IPS-18c (cell line): ENCODE measurements around the gene TIMELESS.

Experiments used
- H3K4me3 ChIP-seq: 2 replicates; pipeline ENCODE4 v1.7.0; 2013; ENCODE audit warnings: low read depth, mild to moderate bottlenecking, low read length, moderate library complexity; ENCODE audit not compliant: insufficient read depth
- H3K9me3 ChIP-seq: one replicate; pipeline ENCODE4 v1.6.1; 2013; ENCODE audit warnings: mild to moderate bottlenecking, low read length, moderate library complexity; ENCODE audit not compliant: control insufficient read depth, insufficient read depth

Gene TIMELESS

DNA sequence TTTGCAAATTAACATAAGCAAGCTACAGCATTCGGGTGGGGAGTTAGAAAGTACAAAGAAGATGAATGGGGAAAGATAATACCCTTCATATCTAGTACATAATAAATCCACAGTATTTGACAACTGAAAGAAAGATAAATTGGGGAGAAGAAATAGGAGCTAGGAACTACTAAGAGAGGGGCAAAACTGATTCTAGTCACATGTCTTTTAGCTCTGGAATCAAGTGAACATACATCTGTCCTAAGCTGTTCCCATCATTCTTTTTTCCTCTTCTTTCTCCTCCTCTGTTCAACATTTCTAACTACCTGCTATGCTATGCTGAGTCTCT, 71.3 kb downstream of the TIMELESS start:
- Histone ChIP-seq H3K4me3 (no peak overlapping the region), H3K9me3 (no peaks in the 10 kb centered on the region)

DNA sequence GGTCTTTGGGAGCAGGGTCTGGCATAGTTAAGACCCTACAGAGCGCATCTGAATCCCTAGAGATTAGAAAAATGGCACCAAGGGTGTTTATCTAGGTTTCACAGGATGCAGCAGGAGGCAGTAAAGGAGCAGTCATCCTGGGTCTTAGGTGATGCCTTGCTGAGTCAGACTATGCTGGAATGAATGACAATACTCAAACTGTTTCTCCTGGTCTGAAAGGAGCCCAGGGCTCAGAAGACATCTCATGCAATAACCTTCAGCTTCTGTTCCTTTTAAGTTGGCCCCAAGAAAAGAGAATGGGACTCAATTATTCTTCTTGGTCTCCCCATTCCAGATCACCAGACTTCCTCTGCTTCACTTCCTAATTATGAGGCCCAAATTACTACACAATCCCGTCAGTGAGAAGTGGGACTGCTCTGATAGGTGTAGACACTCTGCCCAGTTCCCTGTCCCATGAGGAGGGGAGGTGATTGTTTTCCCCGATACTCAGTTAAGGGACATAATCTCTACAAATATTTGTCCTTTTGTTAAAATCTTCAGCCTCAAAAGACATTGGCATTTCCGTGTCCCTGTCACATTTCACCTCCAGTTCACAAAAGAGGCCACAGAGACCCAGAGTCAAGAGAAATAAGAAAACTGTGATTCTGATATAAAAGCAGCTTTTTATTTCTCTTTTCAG, 71.8 kb downstream of the TIMELESS start:
- Histone ChIP-seq H3K4me3 (no peak overlapping the region), H3K9me3 (no peaks in the 10 kb centered on the region)

DNA sequence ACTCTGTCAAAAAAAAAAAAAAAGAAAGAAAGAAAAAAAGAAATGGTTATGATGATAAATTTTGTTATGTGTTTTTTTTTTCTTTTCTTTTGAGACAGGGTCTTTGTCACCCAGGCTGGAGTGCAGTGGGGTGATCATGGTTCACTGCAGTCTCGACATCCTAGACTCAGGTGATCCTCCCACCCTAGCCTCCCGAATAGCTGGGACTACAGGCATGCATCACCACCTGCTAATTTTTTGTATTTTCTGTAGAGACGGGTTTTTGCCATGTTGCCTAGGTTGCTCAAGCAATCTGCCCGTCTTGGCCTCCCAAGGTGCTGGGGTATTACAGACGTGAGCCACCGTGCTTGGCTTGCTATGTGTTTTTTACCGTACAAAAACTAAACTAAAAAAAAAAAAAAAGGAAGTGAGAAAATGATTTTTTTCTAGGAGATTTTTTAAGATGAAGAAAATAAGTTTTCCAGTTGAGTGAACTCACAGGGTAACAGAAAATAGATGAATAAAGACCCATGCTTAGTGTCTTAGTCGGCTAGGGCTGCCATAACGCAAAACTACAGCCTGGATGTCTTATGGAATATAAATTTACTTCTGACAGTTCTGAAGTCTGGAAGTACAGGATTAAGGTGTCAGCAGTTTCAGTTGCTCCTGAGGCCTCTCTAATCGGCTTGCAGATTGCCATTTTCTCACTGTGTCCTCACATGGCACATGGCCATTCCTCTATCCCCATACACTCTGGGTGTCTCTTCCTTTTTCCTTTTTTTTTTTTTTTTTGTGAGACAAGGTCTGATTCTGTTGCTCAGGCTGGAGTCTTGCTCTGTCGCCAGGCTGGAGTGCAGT, 73.4 kb downstream of the TIMELESS start:
- Histone ChIP-seq H3K4me3 (no peak overlapping the region), H3K9me3 (no peaks in the 10 kb centered on the region)

DNA sequence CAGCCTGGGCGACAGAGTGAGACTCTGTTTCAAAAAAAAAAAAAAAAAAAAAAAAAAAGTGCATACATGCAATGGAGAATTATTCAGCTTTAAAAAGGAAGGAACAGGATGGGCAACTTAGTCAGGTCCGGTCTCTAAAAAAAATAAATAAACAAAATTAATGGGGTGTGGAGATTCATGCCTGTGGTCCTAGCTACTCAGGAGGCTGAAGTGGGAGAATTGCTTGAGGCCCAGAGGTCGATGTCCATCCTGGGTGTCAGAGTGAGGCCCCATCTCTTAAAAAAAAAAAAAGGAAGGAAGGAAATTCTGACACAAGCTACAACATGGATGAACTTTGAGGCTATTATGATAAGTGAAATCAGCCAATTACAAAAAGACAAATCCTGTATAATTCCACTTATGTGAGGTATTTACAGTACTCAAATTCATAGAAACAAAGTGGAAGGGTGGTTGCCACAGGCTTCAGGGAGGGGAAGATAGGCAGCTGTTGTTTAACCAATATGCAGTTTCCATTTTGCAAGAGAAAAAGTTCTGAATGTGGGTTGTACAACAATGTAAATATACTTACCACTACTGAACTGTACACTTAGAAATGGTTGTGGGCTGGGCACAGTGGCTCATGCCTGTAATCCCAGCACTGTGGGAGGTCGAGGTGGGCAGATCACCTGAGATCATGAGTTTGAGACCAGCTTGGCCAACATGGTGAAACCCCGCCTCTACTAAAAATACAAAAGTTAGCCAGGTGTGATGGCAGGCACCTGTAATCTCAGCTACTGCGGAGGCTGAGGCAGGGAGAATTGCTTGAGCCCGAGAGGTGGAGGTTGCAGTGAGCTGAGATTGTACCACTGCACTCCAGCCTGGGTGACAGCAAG, 74.3 kb downstream of the TIMELESS start:
- H3K4me3 ChIP-seq: no peak overlapping the region
- no peaks in the 10 kb centered on the region for H3K9me3 ChIP-seq

DNA sequence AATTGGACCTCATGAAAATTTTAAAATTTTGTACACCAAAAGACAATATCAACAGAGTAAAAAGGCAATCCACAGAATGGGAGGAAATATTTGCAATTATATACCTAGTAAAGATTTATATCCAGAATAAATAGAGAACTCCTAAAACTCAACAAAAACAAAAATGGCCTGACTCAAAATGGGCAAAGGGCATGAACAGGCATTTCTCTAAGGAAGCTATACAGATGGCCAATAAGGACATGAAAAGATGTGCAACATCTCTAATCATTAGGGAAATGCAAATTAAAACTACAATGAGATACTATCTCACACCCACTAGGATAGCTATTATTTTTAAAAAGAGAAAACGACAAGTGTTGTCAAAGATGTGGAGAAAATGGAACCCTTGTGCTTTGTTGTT, 75.7 kb downstream of the TIMELESS start:
- Histone ChIP-seq H3K4me3 (no peak overlapping the region), H3K9me3 (no peaks in the 10 kb centered on the region)

DNA sequence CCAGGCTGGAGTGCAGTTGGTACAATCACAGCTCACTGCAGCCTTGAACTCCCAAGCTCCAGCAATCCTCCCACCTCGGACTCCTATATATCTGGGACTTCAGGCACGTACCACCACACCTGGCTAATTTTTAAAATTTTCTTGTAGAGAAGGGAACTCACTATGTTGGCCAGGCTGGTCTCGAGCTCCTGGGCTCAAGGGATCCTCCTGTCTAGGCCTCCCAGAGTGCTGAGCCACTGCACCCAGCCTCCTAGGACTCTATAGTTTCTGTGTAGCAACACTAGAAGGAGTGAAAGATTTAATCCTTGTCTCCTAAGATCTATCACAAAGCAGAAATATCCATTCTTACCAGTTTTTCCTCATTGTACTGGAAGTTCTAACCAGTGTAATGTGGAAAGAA, 82.3 kb downstream of the TIMELESS start:
- H3K4me3 ChIP-seq: no peak overlapping the region

More for the DNA sequence above, 82.3 kb downstream of the TIMELESS start:
- peaks cover 2% of the 10 kb centered on the region for H3K9me3 ChIP-seq
